A673 (cell line): ENCODE measurements around the gene KRT2. TPM values are rescaled to one million over a fixed set of nuclear protein-coding genes. Genes with fewer than 3 reads are reported as not detected.

ENCODE experiments used
- BruUV-seq: library from RNA; stranded (reverse); fragments of 400-500 nt; replicated peaks from 2 replicates; lab custom pipeline; 2021; lab: Mats Ljungman, UMichigan
- CTCF ChIA-PET: fragments of 300-600 bp; sonication (Branson Sonifier 250); formaldehyde crosslinking; loops from one replicate; lab custom pipeline; 2022; ENCODE audit warnings: antibody characterized with exemption; lab: Charles Lee
- POLR2A ChIA-PET: fragments of 300-600 bp; sonication (Branson Sonifier 250); formaldehyde crosslinking; loops from one replicate; lab custom pipeline; 2022; ENCODE audit warnings: antibody characterized with exemption; ENCODE audit not compliant: low non-redundant PET; lab: Charles Lee
- DNase-seq: peaks from one replicate; pipeline ENCODE4 v3.0.0-alpha.2; 2015; ENCODE audit warnings: low spot score
- H3K27ac ChIP-seq: fragments of 200-600 bp; sonication (generic); 2 replicates; pipeline ENCODE4 v1.5.1; 2016; ENCODE audit warnings: mixed run types, low read depth, mild to moderate bottlenecking, mixed read lengths, antibody characterized with exemption, low read length; ENCODE audit not compliant: poor library complexity, severe bottlenecking
- H3K27me3 ChIP-seq: fragments of 200-600 bp; sonication (generic); replicated peaks from 2 replicates; pipeline ENCODE4 v1.6.1; 2017; ENCODE audit warnings: mixed run types, low read depth, mild to moderate bottlenecking, mixed read lengths, antibody characterized with exemption, low read length; ENCODE audit not compliant: insufficient read depth, poor library complexity
- H3K36me3 ChIP-seq: fragments of 200-600 bp; sonication (generic); 2 replicates; pipeline ENCODE4 v1.6.1; 2016; ENCODE audit warnings: mixed run types, mild to moderate bottlenecking, mixed read lengths, antibody characterized with exemption, low read length; ENCODE audit not compliant: insufficient read depth, poor library complexity, severe bottlenecking
- H3K4me1 ChIP-seq: fragments of 200-600 bp; sonication (generic); 2 replicates; pipeline ENCODE4 v1.6.1; 2017; ENCODE audit warnings: mixed run types, mild to moderate bottlenecking, mixed read lengths, antibody characterized with exemption, low read length; ENCODE audit not compliant: insufficient read depth, poor library complexity, severe bottlenecking
- H3K4me3 ChIP-seq: fragments of 200-600 bp; sonication (generic); 2 replicates; pipeline ENCODE4 v1.5.1; 2016; ENCODE audit warnings: low read depth, mixed run types, mild to moderate bottlenecking, mixed read lengths, low read length; ENCODE audit not compliant: poor library complexity, severe bottlenecking
- H3K9me3 ChIP-seq: fragments of 200-600 bp; sonication (generic); 2 replicates; pipeline ENCODE4 v1.6.1; 2016; ENCODE audit warnings: mixed run types, low read depth, mild to moderate bottlenecking, mixed read lengths, antibody characterized with exemption, low read length; ENCODE audit not compliant: poor library complexity, severe bottlenecking
- CTCF ChIP-seq: fragments of 300-800, 200-600 bp; sonication (generic); conservative IDR thresholded peaks from 2 replicates; pipeline ENCODE4 v1.5.1; 2017; ENCODE audit warnings: low read depth, mild to moderate bottlenecking, antibody characterized with exemption, low read length, moderate library complexity, mixed read lengths
- EZH2 ChIP-seq: fragments of 200-600 bp; sonication (generic); IDR thresholded peaks from 2 replicates; pipeline ENCODE4 v1.6.1; 2017; ENCODE audit warnings: borderline replicate concordance, low read depth, mild to moderate bottlenecking, mixed read lengths, antibody characterized with exemption, low read length; ENCODE audit not compliant: poor library complexity, severe bottlenecking
- intact Hi-C: fragments of 100-400 bp; cut with micrococcal nuclease; formaldehyde crosslinking; loops from one replicate; pipeline ENCODE4 v1.10.0; 2022; ENCODE audit not compliant: unreplicated experiment
- total RNA-seq: library from RNA; stranded (reverse); gene quantifications from 2 replicates; pipeline ENCODE4 v1.2.3, GENCODE V29; 2021

Gene KRT2
- total RNA-seq, 1 experiment from 2014 or later = not detected

DNA sequence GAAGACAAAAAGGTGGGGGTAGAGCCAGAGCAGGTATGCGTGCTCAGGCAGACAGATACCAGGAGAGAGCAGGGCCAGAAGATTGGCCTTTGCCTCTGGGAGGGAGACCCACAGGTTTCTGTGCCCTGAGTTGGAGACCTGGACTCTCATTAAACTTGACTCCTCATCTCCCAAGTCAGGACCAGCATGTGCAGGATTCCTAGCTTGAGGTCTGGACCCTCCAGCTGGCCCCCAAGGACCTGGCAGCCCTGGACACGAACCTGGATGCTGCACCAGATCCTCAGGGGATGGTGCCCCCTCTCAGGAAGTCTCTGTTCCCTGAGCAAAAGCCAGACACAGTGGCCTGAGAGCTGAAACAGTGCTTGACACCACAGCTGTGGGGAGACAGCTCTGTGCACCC lies 23.2 kb downstream of the KRT2 start:
- Histone ChIP-seq H3K27me3 (no peaks in the 10 kb centered on the region), H3K9me3 (no peaks in the 10 kb centered on the region), H3K27ac (no peak overlapping the region), H3K4me3 (no peak overlapping the region), H3K4me1 (no peaks in the 10 kb centered on the region), H3K36me3 (no peaks in the 10 kb centered on the region)
- DNase-seq = no peak
- intact Hi-C loops = no loop called here
- ChIA-PET POLR2A (no interaction called here), CTCF (no interaction called here)
- BruUV-seq = no TSS peak
- no peak for TF ChIP-seq EZH2
- TF ChIP-seq CTCF = no peak

DNA sequence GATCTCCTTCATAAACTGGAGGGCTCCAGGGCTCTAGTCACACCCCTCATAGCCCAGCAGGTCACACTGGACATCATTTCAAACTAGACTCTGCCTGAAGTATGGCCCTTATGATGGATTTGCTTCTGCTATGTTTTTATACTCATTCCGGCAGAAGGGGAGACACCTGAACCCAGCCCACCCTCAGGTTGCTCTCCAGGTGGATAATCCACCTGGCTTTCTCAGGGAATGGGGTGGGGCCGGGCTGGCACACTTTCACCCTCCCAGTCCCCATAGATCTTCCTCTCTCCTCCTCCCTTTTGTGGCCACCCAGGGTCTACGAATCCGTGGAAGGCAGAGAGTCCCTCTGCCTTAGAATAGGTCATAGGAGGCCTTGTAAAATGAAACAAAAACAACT lies 23.9 kb downstream of the KRT2 start:
- Histone ChIP-seq H3K4me1 (no peaks in the 10 kb centered on the region), H3K36me3 (no peaks in the 10 kb centered on the region), H3K9me3 (no peaks in the 10 kb centered on the region), H3K27me3 (no peaks in the 10 kb centered on the region), H3K27ac (no peak overlapping the region), H3K4me3 (no peak overlapping the region)
- ChIA-PET CTCF (no interaction called here), POLR2A (no interaction called here)
- DNase-seq = no peak
- BruUV-seq = no TSS peak
- no peak for TF ChIP-seq CTCF
- intact Hi-C loops = no loop called here

DNA sequence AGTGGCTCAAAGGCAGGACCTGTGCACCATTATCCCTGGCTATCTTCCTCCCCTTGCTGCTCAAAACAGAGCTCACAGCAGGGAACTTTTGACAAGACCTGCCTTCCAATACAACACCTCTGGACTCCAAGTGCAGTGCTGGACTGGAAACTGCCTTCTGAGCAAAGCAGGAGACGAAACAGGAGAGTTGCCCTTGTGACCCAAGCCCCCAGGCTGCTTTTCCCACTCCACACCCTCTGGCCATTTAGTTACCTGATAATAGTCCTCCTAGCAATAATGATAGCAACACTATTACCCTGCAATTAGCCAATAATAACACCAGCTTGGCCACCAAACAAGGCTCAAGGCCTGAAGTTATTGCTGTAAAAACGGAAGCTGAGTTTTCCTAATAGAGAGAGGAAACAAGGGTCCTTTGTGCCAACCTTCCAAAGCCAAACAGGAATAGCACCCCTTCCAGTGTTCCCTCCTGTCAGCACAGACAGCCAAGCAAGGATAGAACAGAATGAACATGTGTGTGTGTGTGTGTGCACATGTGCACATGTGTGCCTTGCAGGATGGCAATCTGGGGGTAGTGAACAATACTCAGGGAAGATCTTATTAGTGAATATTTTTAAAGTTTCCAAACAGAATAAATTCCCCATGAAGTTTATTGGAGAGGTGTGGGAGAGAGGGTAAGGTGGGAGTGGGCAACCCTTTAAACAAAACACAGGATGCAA lies 24.5 kb downstream of the KRT2 start:
- no peak for DNase-seq
- no TSS peak for BruUV-seq
- Histone ChIP-seq H3K27me3 (no peaks in the 10 kb centered on the region), H3K4me3 (no peak overlapping the region), H3K36me3 (no peaks in the 10 kb centered on the region), H3K27ac (no peak overlapping the region), H3K4me1 (no peaks in the 10 kb centered on the region), H3K9me3 (no peaks in the 10 kb centered on the region)
- intact Hi-C loops = no loop called here
- POLR2A ChIA-PET = no interaction called here
- TF ChIP-seq EZH2 = no peak
- no peak for TF ChIP-seq CTCF
- CTCF ChIA-PET = no interaction called here
